A549 (cell line): Measurements from ENCODE around the gene ELAVL4.

Experiments
- CEBPB ChIP-seq, 2 experiments: fragments of >200 bp in 1 of 2; sonication (Bioruptor Twin) in 1 of 2; formaldehyde crosslinking in 1 of 2; IDR thresholded peaks; 2 replicates each; pipeline ENCODE4 v1.6.1; 2012 to 2016
- CHD2 ChIP-seq: fragments of 150-350 bp; IDR thresholded peaks from 2 replicates; pipeline ENCODE4 v1.6.1; 2014; ENCODE audit warnings: low read length; ENCODE audit not compliant: partially characterized antibody
- CHD4 ChIP-seq: fragments of 200-600 bp; sonication (generic); IDR thresholded peaks from 2 replicates; pipeline ENCODE4 v1.6.1; 2016; ENCODE audit warnings: antibody characterized with exemption, mild to moderate bottlenecking, borderline replicate concordance
- EHMT2 ChIP-seq: fragments of 200-600 bp; sonication (generic); IDR thresholded peaks from 2 replicates; pipeline ENCODE4 v1.6.1; 2016; ENCODE audit warnings: antibody characterized with exemption, low read depth, mild to moderate bottlenecking, moderate library complexity
- ESRRA ChIP-seq: fragments of 150-350 bp; IDR thresholded peaks from 2 replicates; pipeline ENCODE4 v1.6.1; 2014; ENCODE audit warnings: mild to moderate bottlenecking, low read length, borderline replicate concordance
- KDM1A ChIP-seq: fragments of 200-600 bp; sonication (generic); IDR thresholded peaks from 2 replicates; pipeline ENCODE4 v1.6.1; 2016; ENCODE audit warnings: low read depth, mild to moderate bottlenecking
- MAFK ChIP-seq: fragments of 450-650 bp; IDR thresholded peaks from 2 replicates; pipeline ENCODE4 v1.6.1; 2014; ENCODE audit not compliant: partially characterized antibody
- MYC ChIP-seq: IDR thresholded peaks from 2 replicates; pipeline ENCODE4 v1.6.1; 2012; ENCODE audit warnings: mild to moderate bottlenecking, inconsistent platforms, low read length, improper control_type of control experiment, borderline replicate concordance
- NFE2L2 ChIP-seq: fragments of 150-350 bp; conservative IDR thresholded peaks from 2 replicates; pipeline ENCODE4 v1.6.1; 2014; ENCODE audit warnings: low read length
- POLR2A ChIP-seq: IDR thresholded peaks from 2 replicates; pipeline ENCODE4 v1.6.1; 2012; ENCODE audit warnings: mild to moderate bottlenecking, low read length
- RNF2 ChIP-seq: fragments of 200-600 bp; sonication (generic); IDR thresholded peaks from 2 replicates; pipeline ENCODE4 v1.6.1; 2016; ENCODE audit warnings: low read depth, mild to moderate bottlenecking, antibody characterized with exemption, moderate library complexity, borderline replicate concordance
- TP53 ChIP-seq: fragments of 250-450 bp; sonication (Bioruptor Pico); IDR thresholded peaks from 2 replicates; pipeline ENCODE4 v1.5.0; 2021; ENCODE audit warnings: mild to moderate bottlenecking, moderate library complexity
- TF ChIP-seq, protein P1 (sequence below): fragments of >200 bp; sonication (Bioruptor Twin); formaldehyde crosslinking; IDR thresholded peaks from 3 replicates; pipeline ENCODE4 v1.5.1; 2016

- no peak for TF ChIP-seq POLR2A
- TF ChIP-seq, protein P1, sequence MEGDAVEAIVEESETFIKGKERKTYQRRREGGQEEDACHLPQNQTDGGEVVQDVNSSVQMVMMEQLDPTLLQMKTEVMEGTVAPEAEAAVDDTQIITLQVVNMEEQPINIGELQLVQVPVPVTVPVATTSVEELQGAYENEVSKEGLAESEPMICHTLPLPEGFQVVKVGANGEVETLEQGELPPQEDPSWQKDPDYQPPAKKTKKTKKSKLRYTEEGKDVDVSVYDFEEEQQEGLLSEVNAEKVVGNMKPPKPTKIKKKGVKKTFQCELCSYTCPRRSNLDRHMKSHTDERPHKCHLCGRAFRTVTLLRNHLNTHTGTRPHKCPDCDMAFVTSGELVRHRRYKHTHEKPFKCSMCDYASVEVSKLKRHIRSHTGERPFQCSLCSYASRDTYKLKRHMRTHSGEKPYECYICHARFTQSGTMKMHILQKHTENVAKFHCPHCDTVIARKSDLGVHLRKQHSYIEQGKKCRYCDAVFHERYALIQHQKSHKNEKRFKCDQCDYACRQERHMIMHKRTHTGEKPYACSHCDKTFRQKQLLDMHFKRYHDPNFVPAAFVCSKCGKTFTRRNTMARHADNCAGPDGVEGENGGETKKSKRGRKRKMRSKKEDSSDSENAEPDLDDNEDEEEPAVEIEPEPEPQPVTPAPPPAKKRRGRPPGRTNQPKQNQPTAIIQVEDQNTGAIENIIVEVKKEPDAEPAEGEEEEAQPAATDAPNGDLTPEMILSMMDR, result no peak
- no peak for TF ChIP-seq MYC
- no peak for TF ChIP-seq CEBPB (IDR thresholded peaks at IDR 0.05)
- TF ChIP-seq KDM1A, result no peak
- no peak for TF ChIP-seq RNF2
- TF ChIP-seq NFE2L2, result no peak
- no peak for TF ChIP-seq MAFK
- no peak for TF ChIP-seq TP53 (CRISPR knock-in tag)
- no peak for TF ChIP-seq ESRRA
- TF ChIP-seq CHD4, result no peak
- TF ChIP-seq EHMT2, result no peak
- no peak for TF ChIP-seq CHD2
Measured at GRCh38 chr1:50139339-50140181, 30.8 kb downstream of the ELAVL4 start.
